ENCODE results near the gene SHC2. TPM values are rescaled to one million over a fixed set of nuclear protein-coding genes. Genes with fewer than 3 reads are reported as not detected.
A peak's percentile ranks its signal among the peaks of the same experiment; 100 is the strongest.

Gene SHC2
- total and polyA plus RNA-seq, 2 of the 13 experiments (the other 11 are each of a cell fraction or from before 2014, with no cell fraction given) = 9.0 to 18.3 TPM

DNA sequence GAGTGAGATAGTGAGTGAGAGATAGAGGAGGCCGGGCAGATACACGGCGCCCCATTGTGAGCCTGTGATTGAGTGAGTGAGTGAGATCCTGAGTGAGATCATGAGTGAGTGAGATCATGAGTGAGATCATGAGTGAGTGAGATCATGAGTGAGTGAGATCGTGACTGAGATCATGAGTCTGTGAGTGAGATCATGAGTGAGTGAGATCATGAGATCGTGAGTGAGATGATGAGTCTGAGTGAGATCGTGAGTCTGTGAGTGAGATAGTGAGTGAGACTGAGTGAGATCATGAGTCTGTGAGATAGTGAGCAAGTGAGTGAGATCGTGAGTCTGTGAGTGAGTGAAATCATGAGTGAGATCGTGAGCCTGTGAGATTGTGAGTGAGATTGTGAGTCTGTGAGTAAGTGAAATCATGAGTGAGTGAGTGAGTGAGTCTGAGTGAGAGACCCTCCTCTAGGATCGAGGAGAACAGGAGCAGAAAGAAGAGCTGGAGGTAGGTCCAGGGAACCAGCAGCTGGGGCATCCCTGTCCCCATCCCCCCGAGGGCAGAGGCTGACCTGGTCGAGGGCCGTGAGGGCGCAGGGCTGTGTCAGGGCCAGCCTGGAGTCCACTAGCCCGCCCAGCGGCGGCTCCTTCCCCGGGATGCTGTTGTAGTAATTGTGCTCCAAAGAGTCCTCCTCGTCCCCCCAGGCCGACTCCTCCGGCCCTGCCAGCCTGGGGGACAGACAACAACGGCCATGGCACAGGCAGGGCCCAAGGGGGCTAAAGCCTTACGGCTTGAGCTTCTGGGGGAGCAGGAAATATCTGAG, 26.5 kb downstream of the SHC2 start:
- TF ChIP-seq STAG1 (CRISPR knock-in tag; IDR thresholded peaks at IDR 0.05) = no peak
- peak; percentile 25; the same call in 1 of the 2 replicates for TF ChIP-seq ATF7 (IDR thresholded peaks at IDR 0.05)
- TF ChIP-seq ATF7 (CRISPR knock-in tag; IDR thresholded peaks at IDR 0.05) = no peak
- TF ChIP-seq CREB1 (IDR thresholded peaks at IDR 0.05) = peak; percentile 47; the same call in 1 of the 2 replicates
- TF ChIP-seq CREB1 (CRISPR knock-in tag; IDR thresholded peaks at IDR 0.05) = no peak
- Histone ChIP-seq H3K4me1 (ENCODE audit: insufficient read depth, low read length) (no peaks in the 10 kb centered on the region), H3K4me3 (replicated peaks in 1 of 3; ENCODE audit: insufficient read depth in 1 of 3, low read depth in 2 of 3, low read length in 3 of 3) (no peak overlapping the region), H3K9ac (ENCODE audit: insufficient read depth, low read depth, low read length) (no peak overlapping the region), H3K9me3 (ENCODE audit: low read length) (peaks cover 5% of the 10 kb centered on the region; the same call in 1 of the 2 replicates), H3K79me2 (ENCODE audit: insufficient read depth, low read length) (no peaks in the 10 kb centered on the region), H4K20me1 (ENCODE audit: insufficient read depth, low read length) (no peaks in the 10 kb centered on the region), H3K4me2 (ENCODE audit: low read depth, low read length) (no peak overlapping the region), H3K27me3 (ENCODE audit: control insufficient read depth in 1 of 2, insufficient read depth in 2 of 2, low read length in 2 of 2) (no peaks in the 10 kb centered on the region), H2AFZ (ENCODE audit: low read length) (no peak overlapping the region), H3K36me3 (replicated peaks in 1 of 2; ENCODE audit: control insufficient read depth in 1 of 2, insufficient read depth in 2 of 2, low read length in 2 of 2) (0 out of 5 replicates have a peak, but pooled peaks cover 1 to 3% of the 10 kb centered on the region in 2 experiments), H3K27ac (ENCODE audit: extremely low read length, insufficient read depth, low read length) (no peak overlapping the region)
- in situ Hi-C loops (cut with HindIII; ENCODE audit: extremely low pct_ligation_motif_present, low pct_unique_long_range_greater_than_20kb) (no loop called here), intact Hi-C loops (cut with micrococcal nuclease; ENCODE audit: unreplicated experiment) (no loop called here)
- FAIRE-seq = peak; percentile 60
- no TSS peak for BruUV-seq (replicated peaks)
- CTCF ChIA-PET (ENCODE audit: low intra/inter-chr PET ratio, low total read pairs) = no interaction called here
- no peak for ATAC-seq
- WGBS (ENCODE audit: low lambda C conversion rate) = 84% methylated on average over 13 of the region's 22 CpGs
- DNase-seq (ENCODE audit: low spot score) = no peak
- POLR2A ChIA-PET = no interaction called here

DNA sequence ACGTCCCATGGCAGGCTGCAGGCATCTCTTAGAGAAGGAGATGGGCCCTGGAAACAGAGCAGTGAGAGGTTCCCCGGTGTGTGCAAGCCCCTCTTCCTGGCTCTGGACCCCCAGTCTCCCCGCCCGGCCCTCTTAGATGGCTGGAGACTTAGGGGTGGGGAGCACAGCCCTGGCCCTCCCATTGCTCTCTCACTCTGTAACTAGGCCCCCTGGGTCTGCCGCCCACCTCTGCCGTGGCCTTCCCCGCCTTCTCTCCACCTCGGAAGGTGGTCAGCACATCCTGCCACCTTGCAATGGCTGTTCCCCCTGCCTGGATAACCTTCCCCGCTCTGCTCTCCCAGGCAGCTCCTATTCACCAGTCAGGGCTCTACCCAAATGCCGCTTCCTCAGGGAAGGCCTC, 30.1 kb downstream of the SHC2 start:
- BruUV-seq (replicated peaks) = no TSS peak
- FAIRE-seq = no peak
- Histone ChIP-seq H2AFZ (ENCODE audit: low read length) (no peak overlapping the region), H3K79me2 (ENCODE audit: insufficient read depth, low read length) (no peaks in the 10 kb centered on the region), H3K4me3 (replicated peaks in 1 of 3; ENCODE audit: insufficient read depth in 1 of 3, low read depth in 2 of 3, low read length in 3 of 3) (no peak overlapping the region), H3K9ac (ENCODE audit: insufficient read depth, low read depth, low read length) (no peak overlapping the region), H3K9me3 (ENCODE audit: low read length) (peaks cover 5% of the 10 kb centered on the region; the same call in 1 of the 2 replicates), H3K36me3 (replicated peaks in 1 of 2; ENCODE audit: control insufficient read depth in 1 of 2, insufficient read depth in 2 of 2, low read length in 2 of 2) (peaks cover 1 to 6% of the 10 kb centered on the region in 2 experiments; a peak in 1 of 5 replicates), H4K20me1 (ENCODE audit: insufficient read depth, low read length) (no peaks in the 10 kb centered on the region), H3K27me3 (ENCODE audit: control insufficient read depth in 1 of 2, insufficient read depth in 2 of 2, low read length in 2 of 2) (no peaks in the 10 kb centered on the region), H3K27ac (ENCODE audit: extremely low read length, insufficient read depth, low read length) (no peak overlapping the region), H3K4me1 (ENCODE audit: insufficient read depth, low read length) (no peaks in the 10 kb centered on the region), H3K4me2 (ENCODE audit: low read depth, low read length) (no peak overlapping the region)
- ChIA-PET CTCF (ENCODE audit: low intra/inter-chr PET ratio, low total read pairs) (no interaction called here), POLR2A (no interaction called here)
- intact Hi-C loops (cut with micrococcal nuclease; ENCODE audit: unreplicated experiment) (no loop called here), in situ Hi-C loops (cut with HindIII; ENCODE audit: extremely low pct_ligation_motif_present, low pct_unique_long_range_greater_than_20kb) (no loop called here)
- no peak for DNase-seq (ENCODE audit: low spot score)
- no peak for ATAC-seq
- WGBS (ENCODE audit: low lambda C conversion rate) = 96% methylated on average over 6 of the region's 10 CpGs
- no peak for TF ChIP-seq PLRG1 (conservative IDR thresholded peaks at IDR 0.05)
- TF ChIP-seq ZNF780A (CRISPR knock-in tag; IDR thresholded peaks at IDR 0.05) = no peak
- no peak for TF ChIP-seq EZH2 (conservative IDR thresholded peaks at IDR 0.05; ENCODE audit: low read depth, low read length)
- TF ChIP-seq, protein P1, sequence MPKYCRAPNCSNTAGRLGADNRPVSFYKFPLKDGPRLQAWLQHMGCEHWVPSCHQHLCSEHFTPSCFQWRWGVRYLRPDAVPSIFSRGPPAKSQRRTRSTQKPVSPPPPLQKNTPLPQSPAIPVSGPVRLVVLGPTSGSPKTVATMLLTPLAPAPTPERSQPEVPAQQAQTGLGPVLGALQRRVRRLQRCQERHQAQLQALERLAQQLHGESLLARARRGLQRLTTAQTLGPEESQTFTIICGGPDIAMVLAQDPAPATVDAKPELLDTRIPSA (CRISPR knock-in tag; IDR thresholded peaks at IDR 0.05; ENCODE audit: borderline replicate concordance) = no peak
- TF ChIP-seq EEA1 (CRISPR knock-in tag; IDR thresholded peaks at IDR 0.05; ENCODE audit: borderline replicate concordance) = no peak
- TF ChIP-seq SPEN (CRISPR knock-in tag; IDR thresholded peaks at IDR 0.05; ENCODE audit: low read depth) = no peak
- TF ChIP-seq MIER2 (CRISPR knock-in tag; IDR thresholded peaks at IDR 0.05) = no peak
- TF ChIP-seq MXD4 (CRISPR knock-in tag; IDR thresholded peaks at IDR 0.05) = no peak
- TF ChIP-seq ZNF557 (CRISPR knock-in tag; IDR thresholded peaks at IDR 0.05) = no peak
- no peak for TF ChIP-seq SRY (CRISPR knock-in tag; IDR thresholded peaks at IDR 0.05)
- no peak for TF ChIP-seq ZNF235 (CRISPR knock-in tag; IDR thresholded peaks at IDR 0.05; ENCODE audit: borderline replicate concordance)
- no peak for TF ChIP-seq HOXD1 (CRISPR knock-in tag; IDR thresholded peaks at IDR 0.05)
- no peak for TF ChIP-seq ZNF761 (CRISPR knock-in tag; conservative IDR thresholded peaks at IDR 0.05)
- no peak for TF ChIP-seq FOXM1 (CRISPR knock-in tag; IDR thresholded peaks at IDR 0.05)
- TF ChIP-seq ZNF615 (CRISPR knock-in tag; IDR thresholded peaks at IDR 0.05; ENCODE audit: borderline replicate concordance) = no peak
- TF ChIP-seq KDM5B (CRISPR knock-in tag; IDR thresholded peaks at IDR 0.05; ENCODE audit: borderline replicate concordance) = no peak
